Transverse colon (tissue), 4 donors: Measurements from ENCODE around the gene HSPB7.
"Not testable (repeated sequence)": the region's sequence is repeated elsewhere in the genome, so short reads cannot be mapped to it uniquely, and the experiment has no call there.

Source experiments
- CTCF ChIP-seq, 5 experiments: fragments of 200-600 bp in 3 of 5; fragments of 450-650 bp in 2 of 5; sonication (generic) in 3 of 5; IDR thresholded peaks; 1 replicate in 2 of 5; 2 replicates in 3 of 5; pipeline ENCODE4 v1.5.1; 2016 to 2017; ENCODE audit warnings: antibody characterized with exemption in 5 of 5, inconsistent platforms in 3 of 5, mild to moderate bottlenecking in 2 of 5, moderate library complexity in 1 of 5
- EP300 ChIP-seq: sonication (generic); formaldehyde crosslinking; IDR thresholded peaks from one replicate; pipeline ENCODE4 v1.6.1; 2017; ENCODE audit warnings: antibody characterized with exemption, low read depth
- POLR2A ChIP-seq: fragments of 450-650 bp; IDR thresholded peaks from one replicate; pipeline ENCODE4 v1.6.1; 2016; ENCODE audit warnings: antibody characterized with exemption, mild to moderate bottlenecking, moderate library complexity
- POLR2AphosphoS5 ChIP-seq, 3 donors: sonication (generic); formaldehyde crosslinking; IDR thresholded peaks; one replicate each; pipeline ENCODE4 v1.6.1; 2016; ENCODE audit warnings: antibody characterized with exemption in 3 of 3

GRCh38 chr1:16061989-16062686, 44.3 kb upstream of the HSPB7 start:
- not testable (repeated sequence) for TF ChIP-seq POLR2A; CTCF (IDR thresholded peaks at IDR 0.05); EP300; POLR2AphosphoS5 (IDR thresholded peaks at IDR 0.05)
